Liver (tissue), 9 donors: ENCODE results near the gene ZC3H18. TPM values are rescaled to one million over a fixed set of nuclear protein-coding genes. Genes with fewer than 3 reads are reported as not detected.

Experiments used
- DNase-seq: peaks from one replicate; pipeline ENCODE4 v3.0.0-alpha.2; 2017; ENCODE audit warnings: low spot score
- H3K27ac ChIP-seq, 2 donors: one replicate each; pipeline ENCODE4 v1.7.0; 2013; ENCODE audit warnings: inconsistent platforms in 2 of 2, low read length in 2 of 2, control low read depth in 1 of 2, low read depth in 1 of 2, mild to moderate bottlenecking in 1 of 2
- H3K27me3 ChIP-seq, 4 donors: one replicate each; pipeline versions ENCODE4 v1.6.1 to v1.7.0; 2013; ENCODE audit warnings: low read length in 3 of 4, inconsistent platforms in 1 of 4, mild to moderate bottlenecking in 1 of 4, moderate library complexity in 1 of 4; ENCODE audit not compliant: control insufficient read depth in 4 of 4, insufficient read depth in 4 of 4
- H3K36me3 ChIP-seq, 4 donors: one replicate each; pipeline versions ENCODE4 v1.6.1 to v1.7.0; 2013; ENCODE audit warnings: low read length in 3 of 4, mild to moderate bottlenecking in 3 of 4, low read depth in 1 of 4, moderate library complexity in 1 of 4; ENCODE audit not compliant: control insufficient read depth in 4 of 4, insufficient read depth in 3 of 4
- H3K4me1 ChIP-seq, 4 donors: one replicate each; pipeline versions ENCODE4 v1.6.1 to v1.7.0; 2013; ENCODE audit warnings: low read length in 3 of 4, mild to moderate bottlenecking in 3 of 4, moderate library complexity in 1 of 4; ENCODE audit not compliant: control insufficient read depth in 4 of 4, insufficient read depth in 4 of 4
- H3K4me3 ChIP-seq, 3 donors: one replicate each; pipeline versions ENCODE4 v1.6.1 to v1.7.0; 2013; ENCODE audit warnings: low read length in 3 of 3, control low read depth in 1 of 3, low read depth in 1 of 3, mild to moderate bottlenecking in 1 of 3
- H3K9ac ChIP-seq, 2 donors: one replicate each; pipeline ENCODE4 v1.7.0; 2013; ENCODE audit warnings: low read length in 2 of 2, mild to moderate bottlenecking in 2 of 2, moderate library complexity in 2 of 2, control low read depth in 1 of 2, low read depth in 1 of 2
- H3K9me3 ChIP-seq, 4 donors: one replicate each; pipeline versions ENCODE4 v1.6.1 to v1.7.0; 2013; ENCODE audit warnings: low read length in 3 of 4; ENCODE audit not compliant: control insufficient read depth in 4 of 4
- EGR1 ChIP-seq, 2 donors: IDR thresholded peaks; 2 replicates each; pipeline ENCODE4 v1.6.1; 2016 to 2018; ENCODE audit warnings: antibody characterized with exemption in 2 of 2, low read depth in 2 of 2
- FOXA1 ChIP-seq: IDR thresholded peaks from 2 replicates; pipeline ENCODE4 v1.6.1; 2016; ENCODE audit warnings: antibody characterized with exemption
- FOXA2 ChIP-seq: IDR thresholded peaks from 2 replicates; pipeline ENCODE4 v1.6.1; 2016; ENCODE audit warnings: antibody characterized with exemption
- GABPA ChIP-seq, 2 donors: IDR thresholded peaks in 1 of 2; conservative IDR thresholded peaks in 1 of 2; 2 replicates each; pipeline ENCODE4 v1.6.1; 2016; ENCODE audit warnings: antibody characterized with exemption in 2 of 2, mild to moderate bottlenecking in 1 of 2, moderate library complexity in 1 of 2
- HNF4A ChIP-seq, 2 donors: conservative IDR thresholded peaks; 2 replicates each; pipeline ENCODE4 v1.6.1; 2016; ENCODE audit warnings: antibody characterized with exemption in 2 of 2, mild to moderate bottlenecking in 2 of 2
- HNF4G ChIP-seq: IDR thresholded peaks from 2 replicates; pipeline ENCODE4 v1.6.1; 2016; ENCODE audit warnings: antibody characterized with exemption
- JUND ChIP-seq, 2 donors: IDR thresholded peaks; 2 replicates each; pipeline ENCODE4 v1.6.1; 2016; ENCODE audit warnings: antibody characterized with exemption in 2 of 2
- NR2F2 ChIP-seq: IDR thresholded peaks from 2 replicates; pipeline ENCODE4 v1.6.1; 2016; ENCODE audit warnings: antibody characterized with exemption
- RAD21 ChIP-seq, 2 donors: IDR thresholded peaks; 2 replicates each; pipeline ENCODE4 v1.6.1; 2016; ENCODE audit warnings: antibody characterized with exemption in 2 of 2, mild to moderate bottlenecking in 2 of 2
- RXRA ChIP-seq, 2 donors: IDR thresholded peaks; 2 replicates each; pipeline ENCODE4 v1.6.1; 2017 to 2018; ENCODE audit warnings: antibody characterized with exemption in 2 of 2, mild to moderate bottlenecking in 1 of 2
- SP1 ChIP-seq: IDR thresholded peaks from 2 replicates; pipeline ENCODE4 v1.6.1; 2018; ENCODE audit warnings: antibody characterized with exemption, mild to moderate bottlenecking
- TAF1 ChIP-seq: conservative IDR thresholded peaks from 2 replicates; pipeline ENCODE4 v1.6.1; 2016; ENCODE audit warnings: antibody characterized with exemption, mild to moderate bottlenecking
- YY1 ChIP-seq: IDR thresholded peaks from 2 replicates; pipeline ENCODE4 v1.6.1; 2016; ENCODE audit warnings: antibody characterized with exemption, mild to moderate bottlenecking
- WGBS: extraction: QIAGEN DNeasy Blood & Tissue Kit; methylation state at CpG from one replicate; pipeline ENCODE4 v1.1.7; 2013; 5-methylcytosine and 5-hydroxymethylcytosine counted together
- polyA plus RNA-seq, 2 donors: library from polyadenylated mRNA; stranded (reverse) in 1 of 2; unstranded in 1 of 2; fragments of 200-250 nt in 1 of 2; fragments of >200 nt in 1 of 2; fragmentation: Nextera tagmentation in 1 of 2; extraction: Ambion mirVana in 1 of 2; gene quantifications; one replicate each; pipeline versions ENCODE4 v1.2.1 to v1.2.3, GENCODE V29; 2013 to 2015
- total RNA-seq, 2 donors: library from RNA; depleted of rRNA; stranded (reverse); fragments of >200 nt; gene quantifications; one replicate each; pipeline ENCODE4 v1.2.3, GENCODE V29; 2014
- TF ChIP-seq, protein P1 (sequence below): fragments of 150-350 bp; IDR thresholded peaks from 2 replicates; pipeline ENCODE4 v1.5.1; 2017; ENCODE audit warnings: improper control_type of control experiment, low read depth, low read length; ENCODE audit not compliant: missing input control
- TF ChIP-seq, protein P2 (sequence below): IDR thresholded peaks from 2 replicates; pipeline ENCODE4 v1.6.1; 2016; ENCODE audit warnings: antibody characterized with exemption
- TF ChIP-seq, protein P3 (sequence below): IDR thresholded peaks from 2 replicates; pipeline ENCODE4 v1.6.1; 2016; ENCODE audit warnings: antibody characterized with exemption
- TF ChIP-seq, protein P4 (sequence below): IDR thresholded peaks from 2 replicates; pipeline ENCODE4 v1.6.1; 2016; ENCODE audit warnings: antibody characterized with exemption, mild to moderate bottlenecking
- TF ChIP-seq, protein P5 (sequence below): IDR thresholded peaks from 2 replicates; pipeline ENCODE4 v1.6.1; 2016; ENCODE audit warnings: antibody characterized with exemption
- donor health status: healthy.
- donor health status: healthy.
- donor health status: healthy.
- donor health status: healthy.
- donor health status: healthy.

The ZC3H18 gene
- total and polyA plus RNA-seq, 4 donors, result 10.2 to 10.9 (median 10.5) TPM

DNA sequence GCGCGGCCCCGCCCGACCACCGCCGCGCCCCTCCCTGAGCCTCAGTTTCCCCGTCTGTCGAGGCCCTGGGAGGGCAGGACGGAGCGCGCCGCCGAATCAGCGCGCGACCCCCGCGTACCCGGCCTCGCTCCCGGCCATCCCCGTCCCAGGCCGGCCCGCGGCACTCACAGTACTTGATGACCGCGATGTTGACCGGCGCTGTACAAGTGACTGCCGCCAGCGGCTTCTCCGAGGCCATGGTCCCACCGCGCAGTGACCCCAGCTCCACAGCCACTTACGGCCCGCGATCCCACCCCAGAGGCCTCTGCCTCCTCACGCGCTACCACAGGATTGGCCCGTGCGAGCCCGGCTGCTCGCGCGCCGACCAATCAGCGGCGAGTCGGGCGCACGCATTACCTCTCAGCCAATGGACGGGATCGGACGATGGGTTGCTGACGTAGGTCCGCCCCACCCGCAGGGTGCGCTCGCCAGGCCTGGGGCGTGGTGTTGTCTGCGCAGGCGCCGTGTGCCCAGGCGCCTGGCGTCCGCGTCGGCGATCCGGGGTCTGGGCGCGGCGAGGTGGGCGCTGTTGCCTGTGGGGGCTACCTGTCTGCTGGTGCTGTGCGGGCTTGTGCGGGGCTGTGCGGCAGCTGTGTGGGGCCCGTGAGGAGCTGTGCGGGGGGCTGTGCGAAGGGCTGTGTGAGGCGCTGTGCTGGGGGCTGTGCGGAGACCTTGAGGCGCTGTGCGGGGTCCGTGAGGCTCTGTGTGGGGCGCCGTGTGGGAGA, 92.8 kb downstream of the ZC3H18 start, which contains the start of gene MVD (continued):
- no peak for TF ChIP-seq HNF4A (conservative IDR thresholded peaks at IDR 0.05)
- peak; percentile 63 for TF ChIP-seq TAF1
- TF ChIP-seq GABPA (IDR thresholded peaks at IDR 0.05 in 1 of 2, conservative IDR thresholded peaks at IDR 0.05 in 1 of 2), result no peak
- TF ChIP-seq, protein P1, sequence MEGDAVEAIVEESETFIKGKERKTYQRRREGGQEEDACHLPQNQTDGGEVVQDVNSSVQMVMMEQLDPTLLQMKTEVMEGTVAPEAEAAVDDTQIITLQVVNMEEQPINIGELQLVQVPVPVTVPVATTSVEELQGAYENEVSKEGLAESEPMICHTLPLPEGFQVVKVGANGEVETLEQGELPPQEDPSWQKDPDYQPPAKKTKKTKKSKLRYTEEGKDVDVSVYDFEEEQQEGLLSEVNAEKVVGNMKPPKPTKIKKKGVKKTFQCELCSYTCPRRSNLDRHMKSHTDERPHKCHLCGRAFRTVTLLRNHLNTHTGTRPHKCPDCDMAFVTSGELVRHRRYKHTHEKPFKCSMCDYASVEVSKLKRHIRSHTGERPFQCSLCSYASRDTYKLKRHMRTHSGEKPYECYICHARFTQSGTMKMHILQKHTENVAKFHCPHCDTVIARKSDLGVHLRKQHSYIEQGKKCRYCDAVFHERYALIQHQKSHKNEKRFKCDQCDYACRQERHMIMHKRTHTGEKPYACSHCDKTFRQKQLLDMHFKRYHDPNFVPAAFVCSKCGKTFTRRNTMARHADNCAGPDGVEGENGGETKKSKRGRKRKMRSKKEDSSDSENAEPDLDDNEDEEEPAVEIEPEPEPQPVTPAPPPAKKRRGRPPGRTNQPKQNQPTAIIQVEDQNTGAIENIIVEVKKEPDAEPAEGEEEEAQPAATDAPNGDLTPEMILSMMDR, result no peak
- TF ChIP-seq, protein P2, sequence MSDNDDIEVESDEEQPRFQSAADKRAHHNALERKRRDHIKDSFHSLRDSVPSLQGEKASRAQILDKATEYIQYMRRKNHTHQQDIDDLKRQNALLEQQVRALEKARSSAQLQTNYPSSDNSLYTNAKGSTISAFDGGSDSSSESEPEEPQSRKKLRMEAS, result no peak
- TF ChIP-seq NR2F2, result no peak
- no peak for TF ChIP-seq FOXA2

DNA sequence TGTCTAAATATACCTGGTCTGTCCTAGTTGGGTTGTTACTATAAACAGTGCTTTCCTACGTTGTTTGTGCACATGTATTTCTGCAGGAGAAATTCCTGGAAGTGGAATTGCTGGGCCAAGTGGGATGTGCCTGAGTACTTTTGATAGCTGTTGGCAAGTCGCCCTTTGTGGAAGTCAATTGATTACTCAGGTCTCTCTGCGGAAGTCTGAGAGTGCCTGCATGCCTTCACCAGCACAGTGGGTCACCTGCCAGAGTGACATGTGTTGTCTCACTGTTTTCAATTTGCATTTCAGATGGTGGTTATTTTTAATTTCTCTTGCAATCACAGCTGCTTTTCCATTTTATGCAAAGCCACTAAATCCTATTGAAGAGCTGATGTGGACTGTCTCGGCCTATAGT, 94.9 kb downstream of the ZC3H18 start:
- Histone ChIP-seq H3K27me3 (no peaks in the 10 kb centered on the region), H3K9ac (no peak overlapping the region), H3K27ac (peak overlapping the region; percentile 74 to 85), H3K9me3 (no peaks in the 10 kb centered on the region), H3K4me3 (no peak overlapping the region), H3K36me3 (peaks cover 0 to 2% (median 0%) of the 10 kb centered on the region in 4 donors), H3K4me1 (peaks cover 8 to 38% (median 26%) of the 10 kb centered on the region in 4 donors)
- WGBS, result 41% methylated on average over 4 of the region's 4 CpGs
- DNase-seq, result no peak
- TF ChIP-seq SP1 (peak; percentile 88), JUND (IDR thresholded peaks at IDR 0.05) (no peak), EGR1 (IDR thresholded peaks at IDR 0.05; ENCODE audit: low read depth in 2 of 2) (peak in 1 of 2 donors; percentile 77), GABPA (IDR thresholded peaks at IDR 0.05 in 1 of 2, conservative IDR thresholded peaks at IDR 0.05 in 1 of 2) (peak in 1 of 2 donors; percentile 47), FOXA1 (peak; percentile 48), HNF4G (no peak), NR2F2 (peak; percentile 38), FOXA2 (peak; percentile 41), YY1 (no peak), RXRA (IDR thresholded peaks at IDR 0.05) (peak; percentile 79 to 89), HNF4A (conservative IDR thresholded peaks at IDR 0.05) (peak; percentile 60 to 63), TAF1 (peak; percentile 2), RAD21 (IDR thresholded peaks at IDR 0.05) (peak; percentile 39 to 50)
- TF ChIP-seq, protein P3, sequence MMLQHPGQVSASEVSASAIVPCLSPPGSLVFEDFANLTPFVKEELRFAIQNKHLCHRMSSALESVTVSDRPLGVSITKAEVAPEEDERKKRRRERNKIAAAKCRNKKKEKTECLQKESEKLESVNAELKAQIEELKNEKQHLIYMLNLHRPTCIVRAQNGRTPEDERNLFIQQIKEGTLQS, result no peak
- TF ChIP-seq, protein P1, result no peak
- TF ChIP-seq, protein P2, result peak; percentile 98
- TF ChIP-seq, protein P4, sequence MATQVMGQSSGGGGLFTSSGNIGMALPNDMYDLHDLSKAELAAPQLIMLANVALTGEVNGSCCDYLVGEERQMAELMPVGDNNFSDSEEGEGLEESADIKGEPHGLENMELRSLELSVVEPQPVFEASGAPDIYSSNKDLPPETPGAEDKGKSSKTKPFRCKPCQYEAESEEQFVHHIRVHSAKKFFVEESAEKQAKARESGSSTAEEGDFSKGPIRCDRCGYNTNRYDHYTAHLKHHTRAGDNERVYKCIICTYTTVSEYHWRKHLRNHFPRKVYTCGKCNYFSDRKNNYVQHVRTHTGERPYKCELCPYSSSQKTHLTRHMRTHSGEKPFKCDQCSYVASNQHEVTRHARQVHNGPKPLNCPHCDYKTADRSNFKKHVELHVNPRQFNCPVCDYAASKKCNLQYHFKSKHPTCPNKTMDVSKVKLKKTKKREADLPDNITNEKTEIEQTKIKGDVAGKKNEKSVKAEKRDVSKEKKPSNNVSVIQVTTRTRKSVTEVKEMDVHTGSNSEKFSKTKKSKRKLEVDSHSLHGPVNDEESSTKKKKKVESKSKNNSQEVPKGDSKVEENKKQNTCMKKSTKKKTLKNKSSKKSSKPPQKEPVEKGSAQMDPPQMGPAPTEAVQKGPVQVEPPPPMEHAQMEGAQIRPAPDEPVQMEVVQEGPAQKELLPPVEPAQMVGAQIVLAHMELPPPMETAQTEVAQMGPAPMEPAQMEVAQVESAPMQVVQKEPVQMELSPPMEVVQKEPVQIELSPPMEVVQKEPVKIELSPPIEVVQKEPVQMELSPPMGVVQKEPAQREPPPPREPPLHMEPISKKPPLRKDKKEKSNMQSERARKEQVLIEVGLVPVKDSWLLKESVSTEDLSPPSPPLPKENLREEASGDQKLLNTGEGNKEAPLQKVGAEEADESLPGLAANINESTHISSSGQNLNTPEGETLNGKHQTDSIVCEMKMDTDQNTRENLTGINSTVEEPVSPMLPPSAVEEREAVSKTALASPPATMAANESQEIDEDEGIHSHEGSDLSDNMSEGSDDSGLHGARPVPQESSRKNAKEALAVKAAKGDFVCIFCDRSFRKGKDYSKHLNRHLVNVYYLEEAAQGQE, result peak; percentile 36
- TF ChIP-seq, protein P5, sequence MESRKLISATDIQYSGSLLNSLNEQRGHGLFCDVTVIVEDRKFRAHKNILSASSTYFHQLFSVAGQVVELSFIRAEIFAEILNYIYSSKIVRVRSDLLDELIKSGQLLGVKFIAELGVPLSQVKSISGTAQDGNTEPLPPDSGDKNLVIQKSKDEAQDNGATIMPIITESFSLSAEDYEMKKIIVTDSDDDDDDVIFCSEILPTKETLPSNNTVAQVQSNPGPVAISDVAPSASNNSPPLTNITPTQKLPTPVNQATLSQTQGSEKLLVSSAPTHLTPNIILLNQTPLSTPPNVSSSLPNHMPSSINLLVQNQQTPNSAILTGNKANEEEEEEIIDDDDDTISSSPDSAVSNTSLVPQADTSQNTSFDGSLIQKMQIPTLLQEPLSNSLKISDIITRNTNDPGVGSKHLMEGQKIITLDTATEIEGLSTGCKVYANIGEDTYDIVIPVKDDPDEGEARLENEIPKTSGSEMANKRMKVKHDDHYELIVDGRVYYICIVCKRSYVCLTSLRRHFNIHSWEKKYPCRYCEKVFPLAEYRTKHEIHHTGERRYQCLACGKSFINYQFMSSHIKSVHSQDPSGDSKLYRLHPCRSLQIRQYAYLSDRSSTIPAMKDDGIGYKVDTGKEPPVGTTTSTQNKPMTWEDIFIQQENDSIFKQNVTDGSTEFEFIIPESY, result no peak
